Nephron progenitor cell (in vitro differentiated cells): ENCODE measurements around the gene KTN1.

Experiments used
- DNase-seq: peaks from one replicate; pipeline ENCODE4 v3.0.0; 2021
- H3K27ac Mint-ChIP-seq: 2 replicates; pipeline ENCODE4 v1.8.0; 2021; ENCODE audit warnings: mild to moderate bottlenecking, moderate library complexity, mixed read lengths
- H3K27me3 Mint-ChIP-seq: 2 replicates; pipeline ENCODE4 v1.8.0; 2021; ENCODE audit warnings: mild to moderate bottlenecking, low read depth, mixed read lengths; ENCODE audit not compliant: poor library complexity
- H3K36me3 Mint-ChIP-seq: 2 replicates; pipeline ENCODE4 v1.8.0; 2021; ENCODE audit warnings: low read depth, mixed read lengths
- H3K4me1 Mint-ChIP-seq: 2 replicates; pipeline ENCODE4 v1.8.0; 2021; ENCODE audit warnings: mixed read lengths
- H3K4me3 Mint-ChIP-seq: 2 replicates; pipeline ENCODE4 v1.8.0; 2021; ENCODE audit warnings: mild to moderate bottlenecking, moderate library complexity, mixed read lengths
- H3K9me3 Mint-ChIP-seq: 2 replicates; pipeline ENCODE4 v1.8.0; 2021; ENCODE audit warnings: mild to moderate bottlenecking, moderate library complexity, mixed read lengths
- CTCF ChIP-seq: fragments of 200-600 bp; sonication (generic); IDR thresholded peaks from 2 replicates; pipeline ENCODE4 v1.5.0; 2021; ENCODE audit warnings: antibody characterized with exemption

Gene KTN1

GRCh38 chr14:55673048-55673447, 93.0 kb downstream of the KTN1 start:
- Mint-ChIP-seq H3K27ac (no peak overlapping the region), H3K36me3 (peaks cover 75% of the 10 kb centered on the region), H3K9me3 (peaks cover 3% of the 10 kb centered on the region), H3K4me1 (no peaks in the 10 kb centered on the region), H3K27me3 (no peaks in the 10 kb centered on the region), H3K4me3 (no peak overlapping the region)
- no peak for TF ChIP-seq CTCF
- no peak for DNase-seq

- no peaks in the 10 kb centered on the region for H3K27me3 Mint-ChIP-seq
- DNase-seq = no peak
- peaks cover 92% of the 10 kb centered on the region for H3K36me3 Mint-ChIP-seq
- peaks cover 5% of the 10 kb centered on the region for H3K4me1 Mint-ChIP-seq
- H3K9me3 Mint-ChIP-seq = peaks cover 12% of the 10 kb centered on the region
- no peak overlapping the region for H3K27ac Mint-ChIP-seq
- H3K4me3 Mint-ChIP-seq = no peak overlapping the region
- no peak for TF ChIP-seq CTCF
These were observed 101.1 kb downstream of the KTN1 start for GRCh38 chr14:55681096-55681495.

GRCh38 chr14:55684956-55685584, 105.1 kb downstream of the KTN1 start:
- peaks cover 86% of the 10 kb centered on the region for H3K36me3 Mint-ChIP-seq
- H3K4me1 Mint-ChIP-seq = peaks cover 9% of the 10 kb centered on the region
- H3K4me3 Mint-ChIP-seq = no peak overlapping the region
- H3K27ac Mint-ChIP-seq = peak overlapping the region; percentile 77
- no peak for TF ChIP-seq CTCF
- peaks cover 8% of the 10 kb centered on the region for H3K9me3 Mint-ChIP-seq
- H3K27me3 Mint-ChIP-seq = no peaks in the 10 kb centered on the region
- DNase-seq = no peak

GRCh38 chr14:55686713-55687112, 106.7 kb downstream of the KTN1 start:
- Mint-ChIP-seq H3K4me1 (peaks cover 15% of the 10 kb centered on the region), H3K27ac (peak overlapping the region; percentile 62), H3K36me3 (peaks cover 70% of the 10 kb centered on the region), H3K9me3 (peaks cover 8% of the 10 kb centered on the region), H3K4me3 (no peak overlapping the region), H3K27me3 (no peaks in the 10 kb centered on the region)
- TF ChIP-seq CTCF = no peak
- no peak for DNase-seq

- no peak for DNase-seq
- peaks cover 56% of the 10 kb centered on the region for H3K36me3 Mint-ChIP-seq
- no peaks in the 10 kb centered on the region for H3K27me3 Mint-ChIP-seq
- no peak overlapping the region for H3K27ac Mint-ChIP-seq
- peaks cover 8% of the 10 kb centered on the region for H3K9me3 Mint-ChIP-seq
- no peak for TF ChIP-seq CTCF
- peaks cover 12% of the 10 kb centered on the region for H3K4me1 Mint-ChIP-seq
- no peak overlapping the region for H3K4me3 Mint-ChIP-seq
These were observed 108.6 kb downstream of the KTN1 start for GRCh38 chr14:55688566-55688965.
